Measurements from ENCODE around the gene HSPH1. TPM values are rescaled to one million over a fixed set of nuclear protein-coding genes. Genes with fewer than 3 reads are reported as not detected.

The HSPH1 gene
- total and polyA plus RNA-seq, 2 of the 13 experiments (the other 11 are each of a cell fraction or from before 2014, with no cell fraction given): 13.0 to 62.9 TPM

DNA sequence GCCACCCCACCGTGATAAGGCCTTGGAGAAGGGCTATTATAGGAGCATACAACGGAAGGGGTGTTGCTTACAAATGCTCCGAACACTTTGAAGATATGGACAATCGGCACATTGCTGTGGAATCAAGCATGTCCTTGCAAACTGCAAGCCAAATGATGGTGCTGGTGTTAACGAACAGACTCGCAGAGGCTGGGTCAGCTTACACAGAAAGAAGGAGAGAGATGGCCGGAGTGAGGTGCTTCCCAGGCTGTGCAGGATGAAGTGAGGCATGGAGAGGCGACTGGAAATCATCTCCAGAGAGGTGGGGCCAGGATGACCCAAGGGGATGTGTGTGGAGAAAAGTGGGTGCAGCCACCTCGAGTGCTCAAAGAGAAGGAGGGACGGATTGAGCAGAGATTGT is 42.2 kb downstream of the HSPH1 start:
- Histone ChIP-seq H3K9me3 (ENCODE audit: low read length) (no peaks in the 10 kb centered on the region), H4K20me1 (ENCODE audit: insufficient read depth, low read length) (no peaks in the 10 kb centered on the region), H3K27ac (ENCODE audit: extremely low read length, insufficient read depth, low read length) (no peak overlapping the region), H3K27me3 (ENCODE audit: control insufficient read depth in 1 of 2, insufficient read depth in 2 of 2, low read length in 2 of 2) (peaks cover 1 to 36% of the 10 kb centered on the region in 2 experiments; a peak in 3 of 5 replicates), H3K79me2 (ENCODE audit: insufficient read depth, low read length) (no peaks in the 10 kb centered on the region), H3K4me1 (ENCODE audit: insufficient read depth, low read length) (peaks cover 13% of the 10 kb centered on the region), H3K36me3 (replicated peaks in 1 of 2; ENCODE audit: control insufficient read depth in 1 of 2, insufficient read depth in 2 of 2, low read length in 2 of 2) (no peaks in the 10 kb centered on the region), H2AFZ (ENCODE audit: low read length) (no peak overlapping the region), H3K4me2 (ENCODE audit: low read depth, low read length) (no peak overlapping the region), H3K4me3 (replicated peaks in 1 of 3; ENCODE audit: insufficient read depth in 1 of 3, low read depth in 2 of 3, low read length in 3 of 3) (no peak overlapping the region), H3K9ac (ENCODE audit: insufficient read depth, low read depth, low read length) (no peak overlapping the region)
- in situ Hi-C loops (cut with HindIII; ENCODE audit: extremely low pct_ligation_motif_present, low pct_unique_long_range_greater_than_20kb) (no loop called here), intact Hi-C loops (cut with micrococcal nuclease; ENCODE audit: unreplicated experiment) (no loop called here)
- no peak for FAIRE-seq
- ChIA-PET CTCF (ENCODE audit: low intra/inter-chr PET ratio, low total read pairs) (no interaction called here), POLR2A (no interaction called here)
- TF ChIP-seq ZNF124 (CRISPR knock-in tag; IDR thresholded peaks at IDR 0.05) (no peak), CBX2 (IDR thresholded peaks at IDR 0.05; ENCODE audit: low read depth, low read length) (no peak), CBX2 (CRISPR knock-in tag; IDR thresholded peaks at IDR 0.05; ENCODE audit: low read depth) (no peak)
- BruUV-seq (replicated peaks): no TSS peak
- DNase-seq (ENCODE audit: low spot score): no peak
- ATAC-seq: no peak
- WGBS (ENCODE audit: low lambda C conversion rate): 24% methylated on average over 10 of the region's 10 CpGs

DNA sequence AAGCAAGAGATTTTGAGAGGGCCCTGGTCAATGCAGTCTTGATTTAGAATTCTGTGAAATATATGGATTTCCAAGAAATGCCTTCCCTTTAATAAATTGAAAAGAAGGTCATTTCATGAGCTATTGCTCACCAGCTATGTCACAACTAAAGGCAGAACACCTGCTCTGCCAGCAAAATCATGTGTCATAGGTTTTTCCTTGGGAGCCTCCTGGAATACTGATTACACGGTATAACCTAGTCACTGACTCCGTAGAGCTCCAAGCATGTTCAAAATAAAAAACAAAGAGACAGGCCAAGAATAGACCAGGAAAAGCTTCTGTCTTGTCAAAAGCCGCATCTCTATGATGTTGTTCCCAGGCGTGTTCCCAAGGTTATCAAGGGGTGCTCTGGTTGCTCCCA is 45.5 kb downstream of the HSPH1 start:
- TF ChIP-seq HNF4G (IDR thresholded peaks at IDR 0.05; ENCODE audit: borderline replicate concordance, low read depth, low read length) (no peak), HNF4G (CRISPR knock-in tag; IDR thresholded peaks at IDR 0.05; ENCODE audit: borderline replicate concordance, low read depth) (no peak), ZNF790 (CRISPR knock-in tag; IDR thresholded peaks at IDR 0.05; ENCODE audit: borderline replicate concordance) (no peak), RFX1 (IDR thresholded peaks at IDR 0.05) (no peak), MAFF (IDR thresholded peaks at IDR 0.05; ENCODE audit: low read depth, low read length) (no peak), IKZF4 (CRISPR knock-in tag; IDR thresholded peaks at IDR 0.05; ENCODE audit: borderline replicate concordance, low read depth, not compliant biosample characterization) (no peak), AKAP8 (CRISPR knock-in tag; IDR thresholded peaks at IDR 0.05) (no peak), YY1 (IDR thresholded peaks at IDR 0.05; ENCODE audit: insufficient read depth, insufficient replicate concordance, low read depth, low read length) (no peak), IKZF1 (IDR thresholded peaks at IDR 0.05) (no peak)
- TF ChIP-seq, protein P1, sequence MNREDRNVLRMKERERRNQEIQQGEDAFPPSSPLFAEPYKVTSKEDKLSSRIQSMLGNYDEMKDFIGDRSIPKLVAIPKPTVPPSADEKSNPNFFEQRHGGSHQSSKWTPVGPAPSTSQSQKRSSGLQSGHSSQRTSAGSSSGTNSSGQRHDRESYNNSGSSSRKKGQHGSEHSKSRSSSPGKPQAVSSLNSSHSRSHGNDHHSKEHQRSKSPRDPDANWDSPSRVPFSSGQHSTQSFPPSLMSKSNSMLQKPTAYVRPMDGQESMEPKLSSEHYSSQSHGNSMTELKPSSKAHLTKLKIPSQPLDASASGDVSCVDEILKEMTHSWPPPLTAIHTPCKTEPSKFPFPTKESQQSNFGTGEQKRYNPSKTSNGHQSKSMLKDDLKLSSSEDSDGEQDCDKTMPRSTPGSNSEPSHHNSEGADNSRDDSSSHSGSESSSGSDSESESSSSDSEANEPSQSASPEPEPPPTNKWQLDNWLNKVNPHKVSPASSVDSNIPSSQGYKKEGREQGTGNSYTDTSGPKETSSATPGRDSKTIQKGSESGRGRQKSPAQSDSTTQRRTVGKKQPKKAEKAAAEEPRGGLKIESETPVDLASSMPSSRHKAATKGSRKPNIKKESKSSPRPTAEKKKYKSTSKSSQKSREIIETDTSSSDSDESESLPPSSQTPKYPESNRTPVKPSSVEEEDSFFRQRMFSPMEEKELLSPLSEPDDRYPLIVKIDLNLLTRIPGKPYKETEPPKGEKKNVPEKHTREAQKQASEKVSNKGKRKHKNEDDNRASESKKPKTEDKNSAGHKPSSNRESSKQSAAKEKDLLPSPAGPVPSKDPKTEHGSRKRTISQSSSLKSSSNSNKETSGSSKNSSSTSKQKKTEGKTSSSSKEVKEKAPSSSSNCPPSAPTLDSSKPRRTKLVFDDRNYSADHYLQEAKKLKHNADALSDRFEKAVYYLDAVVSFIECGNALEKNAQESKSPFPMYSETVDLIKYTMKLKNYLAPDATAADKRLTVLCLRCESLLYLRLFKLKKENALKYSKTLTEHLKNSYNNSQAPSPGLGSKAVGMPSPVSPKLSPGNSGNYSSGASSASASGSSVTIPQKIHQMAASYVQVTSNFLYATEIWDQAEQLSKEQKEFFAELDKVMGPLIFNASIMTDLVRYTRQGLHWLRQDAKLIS (CRISPR knock-in tag; IDR thresholded peaks at IDR 0.05): no peak
- TF ChIP-seq, protein P2, sequence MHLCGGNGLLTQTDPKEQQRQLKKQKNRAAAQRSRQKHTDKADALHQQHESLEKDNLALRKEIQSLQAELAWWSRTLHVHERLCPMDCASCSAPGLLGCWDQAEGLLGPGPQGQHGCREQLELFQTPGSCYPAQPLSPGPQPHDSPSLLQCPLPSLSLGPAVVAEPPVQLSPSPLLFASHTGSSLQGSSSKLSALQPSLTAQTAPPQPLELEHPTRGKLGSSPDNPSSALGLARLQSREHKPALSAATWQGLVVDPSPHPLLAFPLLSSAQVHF (CRISPR knock-in tag; IDR thresholded peaks at IDR 0.05): no peak
- FAIRE-seq: no peak
- in situ Hi-C loops (cut with HindIII; ENCODE audit: extremely low pct_ligation_motif_present, low pct_unique_long_range_greater_than_20kb) (no loop called here), intact Hi-C loops (cut with micrococcal nuclease; ENCODE audit: unreplicated experiment) (no loop called here)
- Histone ChIP-seq H3K27ac (ENCODE audit: extremely low read length, insufficient read depth, low read length) (no peak overlapping the region), H3K9ac (ENCODE audit: insufficient read depth, low read depth, low read length) (no peak overlapping the region), H3K4me2 (ENCODE audit: low read depth, low read length) (no peak overlapping the region), H4K20me1 (ENCODE audit: insufficient read depth, low read length) (no peaks in the 10 kb centered on the region), H3K4me1 (ENCODE audit: insufficient read depth, low read length) (peaks cover 13% of the 10 kb centered on the region), H3K4me3 (replicated peaks in 1 of 3; ENCODE audit: insufficient read depth in 1 of 3, low read depth in 2 of 3, low read length in 3 of 3) (no peak overlapping the region), H3K9me3 (ENCODE audit: low read length) (no peaks in the 10 kb centered on the region), H3K27me3 (ENCODE audit: control insufficient read depth in 1 of 2, insufficient read depth in 2 of 2, low read length in 2 of 2) (peaks cover 1 to 26% of the 10 kb centered on the region in 2 experiments; a peak in 3 of 5 replicates), H3K79me2 (ENCODE audit: insufficient read depth, low read length) (no peaks in the 10 kb centered on the region), H2AFZ (ENCODE audit: low read length) (no peak overlapping the region), H3K36me3 (replicated peaks in 1 of 2; ENCODE audit: control insufficient read depth in 1 of 2, insufficient read depth in 2 of 2, low read length in 2 of 2) (no peaks in the 10 kb centered on the region)
- no TSS peak for BruUV-seq (replicated peaks)
- ChIA-PET CTCF (ENCODE audit: low intra/inter-chr PET ratio, low total read pairs) (no interaction called here), POLR2A (no interaction called here)
- no peak for DNase-seq (ENCODE audit: low spot score)
- WGBS (ENCODE audit: low lambda C conversion rate): 27% methylated on average over 4 of the region's 4 CpGs
- no peak for ATAC-seq

All from HepG2 (cell line).